GM18861 (cell line): ENCODE results near the gene SNX9.
"Not testable (repeated sequence)": the region's sequence is repeated elsewhere in the genome, so short reads cannot be mapped to it uniquely, and the experiment has no call there.

ENCODE experiments used
- ATAC-seq: cut with Tn5 transposase; IDR thresholded peaks from one replicate; pipeline ENCODE4 v1.9.1; 2021; ENCODE audit not compliant: unreplicated experiment

SNX9 gene

DNA sequence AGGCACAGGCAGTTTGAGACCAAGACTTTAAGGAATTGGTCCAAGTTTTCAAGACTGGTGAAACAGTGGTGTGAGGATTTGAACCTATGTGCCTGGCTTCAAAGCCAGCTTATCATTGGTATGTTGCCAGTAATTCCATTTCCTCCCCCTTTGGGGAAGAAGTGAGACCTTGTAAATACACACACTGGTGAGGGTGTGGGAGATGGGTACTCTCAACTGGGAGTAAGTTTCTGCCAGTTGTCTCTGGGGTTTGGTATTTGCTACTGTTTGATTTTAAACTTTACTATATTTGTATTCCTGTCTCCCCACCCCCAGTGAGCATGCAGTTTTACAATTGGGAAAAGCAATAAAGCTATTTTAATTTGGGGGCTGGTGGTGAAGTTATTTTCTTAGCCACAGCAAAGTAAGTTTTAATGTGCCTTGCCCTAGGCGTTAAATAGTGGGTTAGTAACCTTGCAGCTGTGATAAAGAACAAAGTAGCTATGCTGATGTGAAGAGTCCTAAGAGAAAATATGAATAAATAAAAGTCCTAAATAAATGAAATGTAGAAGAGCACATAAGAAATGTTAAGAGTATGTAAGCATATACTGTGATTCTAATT, 31.0 kb downstream of the SNX9 start:
- ATAC-seq = no peak

- no peak for ATAC-seq
Measured at GRCh38 chr6:157855325-157855724, 32.3 kb downstream of the SNX9 start.

- not testable (repeated sequence) for ATAC-seq
Measured at GRCh38 chr6:157855804-157856203, 32.8 kb downstream of the SNX9 start.

DNA sequence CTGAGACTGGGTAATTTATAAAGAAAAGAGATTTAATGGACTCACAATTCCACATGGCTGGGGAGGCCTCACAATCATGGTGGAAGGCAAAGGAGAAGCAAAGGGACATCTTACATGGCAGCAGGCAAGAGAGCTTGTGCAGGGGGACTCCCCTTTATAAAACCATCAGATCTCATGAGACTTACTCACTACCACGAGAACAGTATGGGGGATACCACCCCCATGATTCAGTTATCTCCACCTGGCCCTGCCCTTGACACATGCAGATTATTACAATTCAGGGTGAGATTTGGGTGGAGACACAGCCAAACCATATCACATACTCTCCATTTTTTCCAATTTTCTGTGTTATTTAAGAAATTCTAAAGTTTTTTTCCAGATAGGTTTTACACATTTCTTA, 35.6 kb downstream of the SNX9 start:
- ATAC-seq = not testable (repeated sequence)

DNA sequence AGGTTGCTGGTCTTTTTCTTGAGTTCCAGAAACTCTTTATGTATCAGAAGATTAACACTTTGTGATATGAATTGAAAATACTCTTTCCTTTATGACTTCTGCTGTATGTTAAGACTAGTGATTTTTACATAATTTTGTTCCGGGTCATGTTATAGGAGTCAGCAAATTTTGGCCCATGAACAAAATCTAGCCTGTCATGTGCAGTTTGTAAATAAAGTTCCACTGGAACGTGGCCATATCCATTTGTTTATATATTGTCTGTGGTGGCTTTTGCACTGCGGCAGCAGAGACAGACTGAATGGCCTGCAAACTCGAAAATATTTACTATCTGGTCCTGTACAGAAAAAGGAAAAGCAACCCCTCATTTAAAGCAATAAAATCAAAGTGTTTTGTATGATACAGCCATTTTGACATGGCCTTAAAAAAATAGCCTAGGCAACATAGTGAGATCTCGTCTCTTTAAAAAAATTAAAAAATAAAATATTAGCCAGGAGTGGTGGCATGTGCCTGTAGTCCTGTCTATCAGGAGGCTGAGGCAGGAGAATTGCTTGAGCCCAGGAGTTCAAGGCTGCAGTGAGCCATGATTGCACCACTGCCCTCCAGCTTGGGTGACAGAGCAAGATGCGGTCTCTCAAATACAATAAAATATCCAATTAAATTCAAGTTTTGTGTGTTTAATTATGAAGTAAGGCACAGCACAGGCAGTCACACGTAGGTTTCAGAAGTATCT, 36.9 kb downstream of the SNX9 start:
- ATAC-seq = no peak

DNA sequence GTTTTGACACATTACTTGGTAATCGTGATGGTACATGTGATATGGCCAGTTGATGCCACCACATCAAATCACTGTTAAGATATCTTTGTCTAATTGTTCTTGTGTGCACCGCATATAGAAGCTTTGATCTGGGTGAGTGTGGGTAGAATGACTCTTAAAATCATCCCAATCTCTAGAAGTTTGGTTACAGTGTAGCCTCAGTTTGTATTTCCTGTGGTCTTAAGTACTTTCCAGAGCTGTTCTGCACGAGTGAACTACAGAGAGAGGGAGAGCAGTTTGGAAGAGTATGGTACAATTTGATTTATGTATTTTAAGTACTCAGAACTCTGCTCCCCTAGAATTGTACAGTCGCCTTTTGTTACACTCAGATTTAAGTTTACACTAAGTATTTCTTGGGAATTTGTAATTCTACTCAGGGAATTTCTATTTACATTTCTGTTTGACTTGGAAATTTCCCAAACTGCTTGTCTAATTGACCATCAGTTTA, 37.5 kb downstream of the SNX9 start:
- ATAC-seq = no peak

GRCh38 chr6:157861184-157861583, 38.1 kb downstream of the SNX9 start:
- no peak for ATAC-seq

GRCh38 chr6:157861814-157862213, 38.8 kb downstream of the SNX9 start:
- no peak for ATAC-seq

- ATAC-seq = no peak
Measured at GRCh38 chr6:157862706-157863105, 39.7 kb downstream of the SNX9 start.

DNA sequence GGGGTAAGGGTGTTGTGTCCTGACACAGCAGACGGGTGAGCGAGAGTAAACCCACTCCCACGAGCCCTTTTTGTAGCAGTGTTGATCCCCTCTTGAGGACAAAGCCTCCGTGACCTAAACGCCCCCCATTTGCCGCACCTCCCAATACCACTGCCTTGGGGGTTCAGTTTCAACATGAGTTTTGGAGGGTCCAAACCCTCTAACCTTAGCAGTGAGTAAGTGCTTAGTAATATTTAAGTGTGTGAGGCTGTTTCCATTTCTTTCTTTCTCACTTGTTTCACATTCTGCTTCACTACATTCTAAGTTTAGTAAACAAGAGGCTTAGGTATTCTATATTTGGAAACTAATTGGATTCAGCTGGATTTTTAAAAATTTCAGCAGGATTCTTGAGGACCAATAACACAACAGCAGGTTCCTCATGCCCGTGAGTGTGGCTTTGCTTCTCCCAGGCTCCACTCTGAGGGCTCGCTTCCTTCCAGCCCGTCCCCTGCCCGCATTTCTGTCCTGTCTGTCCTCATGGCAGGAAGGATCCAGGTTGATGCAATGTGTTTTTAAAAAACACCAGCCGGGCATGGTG, 41.2 kb downstream of the SNX9 start:
- ATAC-seq = no peak

DNA sequence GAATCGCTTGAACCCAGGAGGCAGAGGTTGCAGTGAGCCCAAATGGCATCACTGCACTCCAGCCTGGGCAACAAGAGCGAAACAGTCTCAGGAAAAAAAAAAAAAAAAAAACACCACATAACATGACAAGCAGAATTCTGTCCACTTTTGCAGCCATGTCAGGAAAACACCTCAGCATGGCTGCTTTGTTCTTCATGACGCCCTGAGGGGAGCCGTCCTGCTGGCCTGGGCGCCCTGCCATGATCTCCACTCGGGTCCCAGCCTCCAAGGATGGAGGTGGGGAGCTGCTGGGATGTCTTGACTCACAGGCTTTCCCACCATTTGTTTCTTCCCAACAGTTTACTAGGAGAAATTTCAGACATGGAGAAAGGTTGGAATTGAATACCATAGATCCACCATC, 42.2 kb downstream of the SNX9 start:
- ATAC-seq = no peak

GRCh38 chr6:157867155-157867559, 44.1 kb downstream of the SNX9 start:
- ATAC-seq = no peak

- no peak for ATAC-seq
Measured at GRCh38 chr6:157867981-157868380, 44.9 kb downstream of the SNX9 start.

DNA sequence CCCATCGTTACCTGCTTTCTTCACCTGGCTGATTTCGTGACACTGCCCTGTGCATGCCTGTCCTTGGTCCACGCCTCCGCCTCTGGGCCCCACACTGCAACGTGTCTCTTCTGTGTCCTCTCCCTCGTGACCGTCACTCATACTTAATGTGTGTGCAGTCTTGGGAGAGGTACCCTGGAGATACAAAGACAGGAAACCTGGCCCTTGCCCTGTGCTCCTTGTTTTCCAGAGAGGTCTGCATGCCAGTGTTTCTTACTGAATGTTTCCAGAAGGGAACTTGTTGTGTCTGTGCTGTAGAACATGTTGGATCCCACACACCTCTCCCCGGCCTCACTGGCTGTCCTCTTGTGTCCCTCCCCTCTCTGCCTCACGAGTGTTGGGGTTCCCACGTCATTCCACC, 45.8 kb downstream of the SNX9 start:
- ATAC-seq = no peak

- no peak for ATAC-seq
Measured at GRCh38 chr6:157869673-157870302, 46.7 kb downstream of the SNX9 start.

GRCh38 chr6:157873735-157874344, 50.8 kb downstream of the SNX9 start:
- ATAC-seq = peak; percentile 65

- ATAC-seq = no peak
Measured at GRCh38 chr6:157877149-157877548, 54.1 kb downstream of the SNX9 start.

DNA sequence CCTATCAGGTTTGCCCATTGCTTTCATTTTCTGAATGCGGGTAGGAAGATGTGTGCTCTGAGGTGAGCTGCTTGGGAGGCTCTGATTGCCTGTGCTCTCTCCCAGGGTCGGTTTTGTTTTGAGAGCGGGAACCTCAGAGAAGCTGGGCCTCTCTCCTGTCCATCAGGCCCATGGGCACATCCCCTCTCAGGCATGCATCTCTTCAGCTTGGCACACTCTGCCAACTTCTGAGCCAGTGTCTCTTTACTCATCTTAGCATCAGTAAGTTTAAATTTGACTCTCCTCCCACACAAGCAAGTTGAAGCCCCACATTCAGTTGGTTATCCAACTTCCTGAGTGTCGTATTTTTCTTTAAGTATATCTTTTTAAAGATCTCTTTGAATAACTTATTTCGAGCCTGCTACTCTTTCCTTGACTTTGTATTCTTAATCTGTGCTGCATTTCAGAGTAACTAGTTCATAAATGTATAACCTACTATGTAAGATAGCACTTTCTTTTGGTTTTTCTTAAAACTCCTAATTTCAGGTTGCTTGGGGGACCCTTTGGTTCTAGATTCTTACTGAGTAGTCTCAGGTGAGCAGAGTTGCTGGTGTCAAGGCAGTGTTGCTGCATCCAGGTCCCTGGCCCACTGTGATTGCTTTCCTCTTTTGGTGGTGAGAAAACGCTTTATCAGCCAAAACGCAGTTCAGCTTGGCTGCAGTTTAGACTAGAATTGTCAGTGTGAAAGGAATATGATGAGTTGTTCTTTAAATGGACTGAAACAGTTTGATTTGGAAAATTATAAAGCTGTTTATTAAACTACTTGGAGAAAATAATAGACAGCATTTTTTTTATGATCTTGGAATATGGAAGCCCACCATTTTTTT, 54.8 kb downstream of the SNX9 start:
- no peak for ATAC-seq

DNA sequence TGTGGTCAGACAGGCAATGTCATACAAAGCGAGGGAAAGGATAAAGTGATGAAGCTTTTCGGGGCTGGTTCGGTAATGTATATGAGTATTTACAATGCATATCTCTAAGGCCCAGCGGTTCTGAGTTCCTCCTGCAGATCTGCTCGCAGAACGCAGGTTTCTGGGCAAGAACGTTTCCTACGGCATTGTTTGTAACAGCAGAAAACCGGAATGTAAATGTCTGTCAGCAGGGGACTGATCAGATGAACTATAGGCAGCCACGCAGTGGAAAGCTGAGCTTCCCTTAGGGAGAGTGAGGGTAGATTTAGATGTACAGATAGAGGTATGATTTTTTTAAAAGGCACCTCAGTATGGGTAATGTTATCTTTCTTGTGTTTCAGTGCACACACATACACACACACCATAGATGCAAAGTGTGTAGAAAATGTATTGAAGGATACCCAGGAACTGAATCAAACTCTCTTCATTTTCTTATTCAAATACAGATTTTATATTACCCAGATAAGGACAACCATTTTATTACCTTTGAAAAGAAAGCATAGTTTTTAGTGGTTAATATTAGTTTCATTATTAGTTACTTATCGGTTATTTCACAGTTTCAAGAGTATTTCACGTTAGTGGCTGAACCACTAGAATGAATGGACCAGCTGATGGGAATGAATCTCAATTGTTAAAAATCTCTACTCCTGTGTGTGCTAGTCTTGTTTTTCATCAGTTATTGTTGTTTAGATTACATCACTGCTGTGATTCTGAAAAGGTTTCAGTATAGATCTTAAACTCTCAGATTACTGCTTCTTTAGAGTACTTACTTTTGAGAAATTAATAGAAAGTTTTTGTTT, 56.2 kb downstream of the SNX9 start:
- peak; percentile 85 for ATAC-seq

GRCh38 chr6:157879873-157880254, 56.8 kb downstream of the SNX9 start:
- ATAC-seq = peak; percentile 21
